ENCODE data around the gene UFSP2.

DNA sequence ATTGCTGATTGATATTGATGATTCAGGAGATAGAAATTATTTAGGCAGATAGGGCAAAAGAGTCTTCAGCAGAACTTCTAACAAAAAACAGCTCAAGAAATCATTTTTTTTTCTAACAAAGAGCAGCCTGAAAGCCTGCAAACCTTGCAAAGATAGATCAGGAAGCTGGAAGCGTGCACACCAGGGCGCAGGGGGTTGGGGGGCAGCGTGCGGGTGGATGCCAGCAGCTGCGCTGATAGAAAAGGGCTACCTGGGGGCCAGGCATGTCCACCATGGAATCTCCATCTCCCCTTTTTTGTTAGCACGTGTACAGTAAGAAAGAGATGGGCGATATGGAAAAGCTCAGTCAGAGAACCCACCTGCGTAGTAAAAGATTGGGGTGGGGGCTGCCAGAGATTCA is 47.5 kb upstream of the UFSP2 start:
- TF ChIP-seq CTCF (conservative IDR thresholded peaks at IDR 0.05) = no peak
- no peak for TF ChIP-seq EZH2 (IDR thresholded peaks at IDR 0.05; ENCODE audit: low read depth)
